Body of pancreas (tissue), 4 donors: Measurements from ENCODE around the gene GPC4.

Experiments
- CTCF ChIP-seq, 7 experiments: fragments of 450-650 bp in 4 of 7; fragments of 200-600 bp in 3 of 7; sonication (generic) in 3 of 7; IDR thresholded peaks; one replicate each; pipeline ENCODE4 v1.5.1; 2016 to 2019; ENCODE audit warnings: antibody characterized with exemption in 7 of 7
- POLR2A ChIP-seq, 3 donors: fragments of 450-650 bp; IDR thresholded peaks; one replicate each; pipeline ENCODE4 v1.6.1; 2016; ENCODE audit warnings: antibody characterized with exemption in 3 of 3, mild to moderate bottlenecking in 2 of 3

GRCh38 chrX:133273180-133273579 is 142.1 kb downstream of the GPC4 start:
- TF ChIP-seq POLR2A (IDR thresholded peaks at IDR 0.05) (no peak), CTCF (IDR thresholded peaks at IDR 0.05) (no peak)
